Fibroblast of skin of right quadriceps (primary cell): ENCODE measurements around the gene OR6S1.
"Not testable (repeated sequence)": the region's sequence is repeated elsewhere in the genome, so short reads cannot be mapped to it uniquely, and the experiment has no call there.

ENCODE experiments used
- DNase-seq: peaks from one replicate; pipeline ENCODE4 v3.0.0-alpha.2; 2013

OR6S1 gene

GRCh38 chr14:20630340-20631022, 11.0 kb downstream of the OR6S1 start:
- DNase-seq: peak; percentile 63

GRCh38 chr14:20628063-20628854, 13.2 kb downstream of the OR6S1 start:
- no peak for DNase-seq

DNA sequence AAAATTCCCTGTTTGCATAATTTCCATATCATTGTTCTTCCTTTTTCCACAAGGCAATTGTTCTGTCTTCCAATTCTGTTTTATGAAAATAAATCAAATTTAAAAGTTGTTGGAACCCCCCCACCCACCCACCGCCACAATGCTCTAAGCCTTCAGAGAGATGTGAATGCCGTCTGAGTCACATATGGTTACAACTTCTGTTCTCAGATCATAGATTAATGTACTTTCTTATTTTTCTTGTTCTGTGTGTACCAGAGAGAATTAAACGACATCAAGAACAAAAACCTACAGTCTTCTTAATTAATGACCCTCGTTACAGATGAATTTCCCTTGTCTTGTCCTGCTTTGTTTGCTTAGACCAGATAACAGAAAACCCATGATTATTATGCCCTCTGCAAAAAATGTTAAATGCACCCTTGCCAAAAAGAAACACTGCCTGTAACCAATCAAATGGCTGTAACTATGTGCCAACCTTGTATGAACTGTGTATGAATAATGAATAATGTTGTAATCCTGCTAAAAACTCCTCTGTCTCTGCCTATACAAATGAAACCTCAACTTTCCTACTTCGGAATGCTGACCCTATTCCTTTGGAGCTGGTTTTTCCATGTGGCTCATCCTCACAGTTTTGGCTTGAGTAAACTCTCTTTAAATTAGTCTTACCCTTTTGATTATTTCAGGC, 14.0 kb downstream of the OR6S1 start:
- DNase-seq: no peak

DNA sequence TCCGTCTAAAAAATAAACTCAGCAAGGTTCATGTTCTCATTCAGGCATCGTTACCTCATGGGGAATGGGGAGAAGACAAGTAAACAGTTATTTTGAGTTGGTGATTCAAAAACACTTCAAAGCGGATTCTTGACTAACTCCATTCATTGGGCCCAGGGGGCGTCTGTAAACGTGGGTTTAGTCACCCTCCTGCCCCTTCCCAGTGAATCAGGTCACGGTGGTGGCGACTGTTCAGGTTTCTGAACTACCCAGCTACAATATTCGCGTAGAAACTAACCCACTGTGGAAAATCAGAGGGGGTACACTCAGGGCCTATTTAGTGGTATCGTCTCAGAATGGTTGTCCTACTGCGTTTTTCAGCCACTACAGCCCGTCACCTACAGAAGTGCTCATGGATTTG, 15.2 kb downstream of the OR6S1 start:
- no peak for DNase-seq

- DNase-seq: peak; percentile 53
Measured at GRCh38 chr14:20624495-20625070, 16.9 kb downstream of the OR6S1 start.

DNA sequence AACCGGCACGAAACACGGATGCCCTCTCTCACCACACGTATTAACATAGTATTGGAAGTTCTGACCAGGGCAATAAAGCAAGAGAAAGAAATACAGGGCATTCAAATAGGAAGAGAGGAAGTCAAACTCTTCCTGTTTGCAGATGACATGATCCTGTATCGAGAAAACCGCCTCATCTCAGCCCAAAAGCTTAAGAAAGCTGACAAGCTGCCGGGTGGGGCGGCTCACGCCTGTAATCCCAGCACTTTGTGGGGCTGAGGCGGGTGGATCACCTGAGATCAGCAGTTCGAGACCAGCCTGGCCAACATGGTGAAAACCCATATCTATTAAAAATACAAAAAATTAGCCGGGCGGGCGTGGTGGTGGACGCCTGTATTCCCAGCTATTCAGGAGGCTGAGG, 17.7 kb downstream of the OR6S1 start:
- no peak for DNase-seq

- DNase-seq: no peak
Measured at GRCh38 chr14:20622816-20623291, 18.6 kb downstream of the OR6S1 start.

DNA sequence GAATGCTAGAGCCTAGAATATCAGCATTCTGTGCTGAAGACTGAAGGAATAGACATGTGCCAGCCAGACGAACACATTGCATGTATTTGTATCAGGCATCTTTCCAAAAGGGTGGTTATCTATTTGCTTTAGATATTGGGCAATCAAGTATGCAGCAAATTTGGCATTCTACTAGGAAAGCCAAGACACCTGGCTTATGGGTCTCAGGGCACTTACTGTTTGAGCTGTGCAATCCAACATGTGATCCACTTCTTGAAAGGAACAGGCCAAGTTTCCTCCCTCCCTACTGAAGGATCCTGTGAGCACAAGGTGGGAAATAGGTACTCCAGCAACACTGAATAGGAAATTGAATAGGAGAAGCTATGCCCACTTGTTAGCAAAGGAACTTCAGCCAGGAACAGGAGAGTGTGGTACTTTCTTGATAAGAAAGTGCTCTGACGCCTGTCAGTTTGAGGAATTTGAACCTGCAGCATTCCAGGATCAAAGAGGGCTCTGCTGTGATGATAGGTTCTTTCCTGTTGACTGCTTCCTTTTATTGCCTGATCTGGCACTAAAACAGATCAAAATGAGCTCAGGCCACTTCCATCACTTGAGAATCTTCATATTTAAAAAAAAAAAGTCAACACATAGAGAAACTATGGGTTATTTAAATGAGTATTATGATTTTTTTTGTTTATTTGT, 20.6 kb downstream of the OR6S1 start:
- DNase-seq: no peak

DNA sequence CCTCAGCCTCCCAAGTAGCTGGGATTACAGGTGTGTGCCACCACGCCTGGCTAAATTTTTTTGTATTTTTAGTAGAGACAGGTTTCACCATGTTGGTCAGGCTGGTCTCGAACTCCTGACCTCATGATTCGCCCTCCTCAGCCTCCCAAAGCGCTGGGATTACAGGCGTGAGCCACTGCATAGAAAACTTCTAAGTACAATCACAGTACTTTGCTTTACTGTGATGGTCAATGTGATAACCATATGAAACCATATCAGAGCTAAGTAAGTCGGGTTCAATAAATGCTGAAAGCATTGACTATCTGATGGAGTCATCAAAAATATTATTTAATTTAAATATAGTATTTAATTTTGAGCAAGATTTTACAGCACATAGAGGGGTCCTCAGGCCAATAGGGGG, 21.8 kb downstream of the OR6S1 start:
- not testable (repeated sequence) for DNase-seq

- DNase-seq: no peak
Measured at GRCh38 chr14:20618271-20618749, 23.2 kb downstream of the OR6S1 start.

- no peak for DNase-seq
Measured at GRCh38 chr14:20617138-20618003, 24.1 kb downstream of the OR6S1 start.

DNA sequence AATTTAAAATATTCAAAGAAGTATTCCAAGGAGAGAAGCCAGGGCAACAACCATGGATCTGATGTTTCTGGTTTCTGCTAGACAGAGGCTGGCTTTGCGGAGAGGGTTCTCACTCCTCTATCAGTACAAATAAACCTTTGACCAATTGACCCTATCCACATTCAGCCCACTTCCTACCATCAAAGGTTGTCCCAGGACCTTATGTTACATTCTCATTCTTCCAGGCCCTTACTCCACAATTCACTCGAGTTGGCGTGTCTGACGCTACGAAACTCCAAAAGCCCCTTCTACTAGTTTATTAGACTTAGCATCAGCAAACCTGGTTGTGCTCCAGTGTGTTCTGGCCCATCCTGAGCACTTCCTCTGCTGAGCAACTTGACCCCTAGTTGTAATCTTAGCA, 25.5 kb downstream of the OR6S1 start:
- no peak for DNase-seq

GRCh38 chr14:20614038-20614840, 27.3 kb downstream of the OR6S1 start:
- no peak for DNase-seq

- DNase-seq: peak; percentile 98
Measured at GRCh38 chr14:20613094-20614037, 28.1 kb downstream of the OR6S1 start.

GRCh38 chr14:20612403-20612802, 29.1 kb downstream of the OR6S1 start:
- DNase-seq: no peak

DNA sequence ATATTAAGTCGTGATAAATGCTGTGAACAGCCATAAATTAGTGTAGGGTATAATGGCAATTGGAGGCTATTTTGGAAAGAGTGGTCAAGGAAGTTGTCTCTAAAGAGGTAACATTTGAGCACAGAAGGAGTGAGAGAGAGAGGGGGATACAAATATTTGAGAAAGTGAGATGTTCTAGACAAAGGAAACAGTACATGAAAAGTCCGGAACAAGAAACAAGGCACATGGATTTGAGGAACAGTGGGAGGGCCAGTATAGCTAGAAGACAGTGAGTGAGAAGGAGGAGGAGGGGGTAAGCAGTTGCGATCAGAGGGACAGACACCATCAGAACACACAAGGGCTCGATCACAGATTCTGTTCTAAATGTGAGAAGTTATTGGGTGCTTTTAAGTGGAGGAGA, 30.2 kb downstream of the OR6S1 start:
- DNase-seq: no peak

GRCh38 chr14:20610002-20610765, 31.3 kb downstream of the OR6S1 start:
- DNase-seq: peak; percentile 78

DNA sequence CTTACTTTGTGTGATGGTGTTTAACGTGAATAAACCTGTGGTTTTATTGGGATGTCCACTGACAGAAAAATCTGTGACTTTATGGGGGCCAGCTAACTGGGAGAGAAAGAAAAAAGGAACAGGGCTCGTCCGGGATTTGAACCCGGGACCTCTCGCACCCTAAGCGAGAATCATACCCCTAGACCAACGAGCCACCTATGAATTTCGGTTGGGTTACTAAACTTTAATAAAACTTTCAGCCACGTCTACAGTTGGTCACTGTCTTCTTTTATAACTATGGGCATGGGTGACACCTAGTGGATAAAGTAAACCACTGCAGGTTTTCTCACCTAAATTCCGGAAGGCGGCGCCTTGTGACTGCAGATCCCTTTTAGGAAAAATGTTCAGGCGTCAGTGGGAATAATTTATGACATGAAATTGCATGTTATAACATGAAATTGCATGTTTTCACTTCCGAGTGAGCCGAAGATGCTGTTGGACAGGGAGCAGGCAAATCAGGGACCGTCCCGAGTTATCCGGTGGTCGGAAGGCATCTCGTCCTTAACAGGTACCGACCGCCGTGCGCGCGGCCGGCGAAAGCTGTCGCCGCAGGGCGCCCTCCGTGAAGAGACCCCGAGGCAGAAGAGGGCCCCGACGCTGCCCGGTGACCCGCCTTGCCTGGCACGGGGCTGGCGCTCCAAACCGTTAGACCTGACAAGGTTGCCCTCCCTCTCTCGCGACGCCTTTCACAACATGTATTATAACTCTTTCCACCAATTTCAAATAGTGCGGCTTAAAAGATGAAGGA, 32.1 kb downstream of the OR6S1 start:
- DNase-seq: peak; percentile 89
